ENCODE measurements around the gene MELTF.

GRCh38 chr3:197010556-197011351 lies 18.9 kb downstream of the MELTF start:
- TF ChIP-seq CTCF (IDR thresholded peaks at IDR 0.05) = no peak
- no peak for TF ChIP-seq POLR2A (IDR thresholded peaks at IDR 0.05)

Data from gastroesophageal sphincter (tissue), 3 donors.